ENCODE data around the gene SRPX2.

The SRPX2 gene

DNA sequence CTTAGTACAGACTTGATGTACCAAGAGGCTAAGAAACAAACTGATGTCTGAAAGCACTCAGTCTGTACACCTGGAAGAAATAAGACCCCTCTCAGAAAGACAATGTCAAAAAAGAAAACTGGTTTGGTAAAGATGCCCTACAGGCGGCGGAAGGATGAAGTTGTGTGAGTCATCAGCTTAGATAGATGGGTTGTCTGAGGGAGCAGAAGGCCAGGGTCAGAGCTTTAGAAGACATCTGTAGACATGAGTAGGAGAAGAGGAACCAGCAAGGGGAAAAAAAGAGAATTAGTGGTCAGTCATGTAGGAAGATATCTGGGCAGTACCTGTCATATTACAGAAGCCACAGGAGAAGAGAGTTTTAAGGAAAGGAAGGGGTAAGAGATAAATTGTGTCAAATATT lies 8.3 kb downstream of the SRPX2 start:
- no peak for DNase-seq

- DNase-seq = no peak
These were observed 10.3 kb downstream of the SRPX2 start for GRCh38 chrX:100654261-100654660.

GRCh38 chrX:100658941-100659381 lies 15.0 kb downstream of the SRPX2 start:
- DNase-seq = no peak

DNA sequence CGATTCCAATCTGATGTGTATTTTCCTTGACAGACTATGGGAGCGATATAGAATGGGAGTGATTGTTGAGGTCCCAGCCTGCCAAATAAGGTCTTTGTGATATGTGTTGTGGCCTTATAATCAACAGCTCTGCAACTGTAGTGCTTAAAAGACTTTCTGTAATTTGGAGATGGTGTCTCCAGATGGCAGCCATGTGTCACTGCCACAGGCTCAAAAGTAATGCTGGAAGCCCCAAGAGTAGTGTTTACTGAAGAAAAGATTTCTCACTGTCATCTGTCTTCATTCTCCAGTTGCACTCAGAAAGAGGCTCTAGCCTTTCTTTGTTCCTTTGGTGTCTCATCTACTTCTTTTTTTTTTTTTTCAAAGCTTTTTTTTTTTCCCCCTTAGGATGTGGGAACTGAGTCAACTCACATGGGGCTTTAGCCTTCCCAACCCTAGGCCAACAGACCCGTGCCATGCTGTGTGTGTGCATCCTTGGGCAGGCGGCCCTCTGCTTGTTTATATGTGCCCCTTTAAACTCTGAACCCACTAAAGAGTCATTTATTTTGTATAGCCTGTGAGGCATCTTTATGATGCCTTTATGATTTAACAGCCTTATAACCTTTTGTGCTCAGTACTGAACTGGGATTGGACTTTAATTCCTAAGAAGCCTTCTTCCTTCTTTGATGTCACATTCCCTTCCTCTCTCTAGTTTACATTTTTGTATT lies 15.6 kb downstream of the SRPX2 start:
- no peak for DNase-seq

- DNase-seq = no peak
These were observed 18.2 kb downstream of the SRPX2 start for GRCh38 chrX:100662170-100662569.

GRCh38 chrX:100662796-100663195 lies 18.8 kb downstream of the SRPX2 start:
- DNase-seq = no peak

DNA sequence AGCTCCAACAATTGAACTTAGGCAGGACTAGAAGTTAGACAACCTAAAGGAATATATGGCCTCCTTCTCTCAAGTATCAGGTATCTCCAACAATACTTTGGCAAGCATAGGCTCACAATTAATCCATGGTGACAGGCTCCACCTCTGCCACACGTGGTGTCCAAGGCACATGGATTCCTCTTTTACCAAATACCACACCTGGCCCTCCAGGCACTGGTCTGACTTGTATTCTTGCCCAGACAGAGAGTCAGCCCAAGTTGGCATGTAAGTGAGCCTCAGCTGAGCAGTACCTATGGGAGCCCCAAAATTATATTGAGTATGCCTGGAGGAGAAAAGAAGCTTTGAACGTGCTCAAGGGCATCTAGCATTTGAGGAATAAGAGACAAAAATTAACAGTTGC lies 19.6 kb downstream of the SRPX2 start:
- DNase-seq = no peak

DNA sequence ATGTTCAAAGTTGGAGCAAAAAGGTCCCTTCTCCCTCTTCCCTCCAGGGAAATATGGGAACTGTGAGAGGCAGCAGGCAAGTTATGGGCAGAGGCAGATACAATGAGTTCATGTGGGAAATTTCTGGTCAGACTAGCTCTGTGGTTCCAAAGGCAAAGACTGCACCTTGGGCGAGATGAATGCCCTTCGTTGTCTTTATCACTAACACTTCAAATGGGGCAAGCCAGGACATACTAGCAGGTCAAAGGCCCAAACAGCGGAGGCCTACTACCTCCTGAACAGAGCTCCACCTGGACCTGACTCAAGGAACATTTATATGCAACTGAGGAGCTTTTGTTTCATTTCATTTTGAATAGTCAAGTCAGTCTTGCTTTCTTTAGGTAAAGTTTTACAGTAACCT lies 29.0 kb downstream of the SRPX2 start:
- no peak for DNase-seq

GRCh38 chrX:100673397-100673953 lies 29.5 kb downstream of the SRPX2 start:
- no peak for DNase-seq

DNA sequence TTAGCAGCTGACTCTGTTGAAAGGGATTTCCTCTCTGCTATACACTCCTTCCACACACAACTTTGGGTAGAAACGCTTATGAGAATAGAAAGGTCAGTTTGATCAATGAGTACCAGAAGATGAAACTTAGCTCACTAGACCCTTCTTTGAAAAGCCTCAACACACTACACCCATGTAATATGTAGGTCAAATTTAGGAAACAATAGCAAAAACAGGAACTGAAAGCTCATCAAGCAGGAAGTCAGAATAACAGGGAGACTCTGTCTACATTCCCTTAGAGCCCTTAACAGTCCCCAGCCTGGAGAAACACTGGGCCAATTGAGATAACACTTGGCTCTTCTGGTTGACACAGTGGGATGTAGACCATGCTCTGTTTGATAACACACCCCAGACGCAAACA lies 30.7 kb downstream of the SRPX2 start:
- DNase-seq = no peak

DNA sequence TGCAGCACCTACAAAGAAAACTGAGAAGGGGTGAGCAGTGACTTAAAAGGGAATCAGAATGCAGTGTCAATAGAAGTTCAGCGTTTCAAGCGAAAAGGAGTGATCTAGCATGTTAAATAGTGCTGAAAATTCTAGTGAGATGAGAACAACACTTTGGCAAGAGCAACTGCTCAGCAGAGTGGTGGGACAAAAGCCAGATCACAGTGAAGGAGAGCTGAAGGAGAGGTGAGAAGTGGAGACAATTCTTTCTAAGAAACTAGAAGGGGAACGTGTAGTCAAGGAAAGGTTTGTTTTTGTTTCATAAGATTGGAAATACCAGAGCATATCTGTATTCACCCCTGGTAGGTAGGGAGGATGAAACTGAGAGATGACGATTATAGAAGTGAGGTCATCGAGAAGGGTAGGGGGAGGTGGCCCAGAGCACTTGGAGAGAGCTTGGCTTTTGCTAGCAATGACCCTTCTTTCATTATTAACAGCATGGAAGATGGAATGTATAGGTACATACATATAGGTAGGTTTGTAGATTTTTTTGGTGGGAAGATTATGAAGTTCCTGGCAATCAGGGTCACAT lies 33.7 kb downstream of the SRPX2 start:
- no peak for DNase-seq

- DNase-seq = no peak
These were observed 36.8 kb downstream of the SRPX2 start for GRCh38 chrX:100680756-100681155.

- DNase-seq = no peak
These were observed 37.6 kb downstream of the SRPX2 start for GRCh38 chrX:100681599-100681998.

DNA sequence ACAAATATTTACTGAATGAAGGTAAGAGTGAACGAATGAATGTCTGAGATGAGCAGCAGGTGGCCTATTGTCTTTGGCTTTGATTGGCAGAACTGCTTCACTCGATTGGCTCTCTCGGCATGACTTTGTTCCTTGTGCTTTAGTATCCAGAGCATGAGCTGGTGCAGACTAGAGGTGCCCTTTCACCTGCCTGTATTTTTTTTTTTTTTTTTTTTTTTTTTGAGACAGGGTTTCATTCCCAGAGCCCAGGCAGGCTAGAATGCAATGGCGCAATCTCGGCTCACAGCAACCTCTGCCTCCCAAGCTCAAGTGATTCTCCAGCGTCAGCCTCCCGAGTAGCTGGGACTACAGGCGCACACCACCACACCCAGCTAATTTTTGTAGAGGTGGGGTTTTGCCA lies 38.9 kb downstream of the SRPX2 start:
- no peak for DNase-seq

- peak; percentile 62 for DNase-seq
These were observed 41.4 kb downstream of the SRPX2 start for GRCh38 chrX:100685284-100685996.

GRCh38 chrX:100685997-100686305 lies 42.0 kb downstream of the SRPX2 start:
- no peak for DNase-seq

- peak; percentile 1 for DNase-seq
These were observed 43.1 kb downstream of the SRPX2 start for GRCh38 chrX:100687128-100687527.

- DNase-seq = no peak
These were observed 43.5 kb downstream of the SRPX2 start for GRCh38 chrX:100687546-100687945.

DNA sequence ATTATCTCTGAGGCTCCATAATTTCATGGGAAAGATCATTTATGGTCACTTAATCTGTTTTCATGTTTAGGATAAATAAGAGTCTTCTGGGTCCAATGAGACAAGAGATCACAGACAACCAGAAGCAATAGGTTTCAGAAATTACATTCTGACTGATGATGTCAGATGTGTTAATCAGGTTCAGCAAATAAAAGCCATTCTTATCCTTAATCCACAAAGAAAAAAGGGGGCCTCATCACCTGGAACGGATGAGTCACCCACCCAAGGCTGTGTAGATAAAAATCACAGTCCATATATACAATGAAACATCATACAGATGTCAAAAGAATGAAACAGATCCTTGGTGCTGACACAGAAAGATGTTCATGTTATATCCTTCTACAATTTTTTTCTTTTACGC lies 51.3 kb downstream of the SRPX2 start:
- peak; percentile 19 for DNase-seq

- DNase-seq = no peak
These were observed 52.0 kb downstream of the SRPX2 start for GRCh38 chrX:100695991-100696390.

DNA sequence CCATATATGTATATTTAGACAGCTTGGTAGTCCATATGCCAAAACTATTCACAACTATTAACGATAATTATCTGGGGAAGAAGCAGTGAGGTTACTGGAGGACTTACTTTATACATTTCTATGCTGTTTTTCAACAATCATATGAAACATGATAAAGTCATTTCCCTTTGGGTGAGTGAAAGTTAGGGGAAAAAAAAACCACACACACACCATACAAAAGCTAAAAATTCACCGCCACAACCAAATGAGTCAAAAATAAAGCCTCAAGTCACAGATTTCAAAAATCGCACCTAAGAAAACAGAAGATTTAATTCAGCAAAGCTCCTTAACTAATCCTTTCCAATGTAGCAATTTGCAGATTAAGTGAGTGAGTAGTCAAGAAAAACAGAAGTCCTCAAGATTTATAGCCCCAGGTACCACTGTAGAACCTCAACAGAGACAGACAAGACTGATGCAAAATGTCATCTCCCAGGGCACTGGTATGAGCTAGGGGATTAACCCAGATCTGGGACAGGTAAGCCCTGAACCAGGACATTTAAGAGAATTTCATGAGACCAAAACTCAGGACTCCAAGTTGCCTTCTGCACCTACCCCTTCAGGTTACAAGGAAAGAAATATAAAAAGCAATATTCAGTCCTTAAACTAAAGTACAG lies 52.8 kb downstream of the SRPX2 start:
- no peak for DNase-seq

DNA sequence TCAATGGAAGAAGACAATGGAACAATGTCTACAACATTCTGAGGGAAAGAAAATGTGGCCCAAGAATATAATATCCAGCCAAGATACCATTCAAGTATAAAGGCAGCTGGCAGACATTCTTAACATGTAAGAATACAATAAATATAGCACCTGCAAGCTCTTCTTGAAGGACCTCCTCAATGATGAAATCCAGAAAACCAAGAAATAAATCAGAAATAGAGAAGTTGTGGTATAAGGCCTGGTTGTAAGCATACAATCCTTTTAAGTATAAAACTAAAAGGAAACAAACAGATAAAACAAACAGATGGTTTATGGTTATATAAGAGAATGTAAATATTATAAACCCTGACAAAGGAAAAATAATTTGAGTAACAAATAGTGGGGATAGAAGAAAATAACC lies 54.6 kb downstream of the SRPX2 start:
- DNase-seq = no peak

DNA sequence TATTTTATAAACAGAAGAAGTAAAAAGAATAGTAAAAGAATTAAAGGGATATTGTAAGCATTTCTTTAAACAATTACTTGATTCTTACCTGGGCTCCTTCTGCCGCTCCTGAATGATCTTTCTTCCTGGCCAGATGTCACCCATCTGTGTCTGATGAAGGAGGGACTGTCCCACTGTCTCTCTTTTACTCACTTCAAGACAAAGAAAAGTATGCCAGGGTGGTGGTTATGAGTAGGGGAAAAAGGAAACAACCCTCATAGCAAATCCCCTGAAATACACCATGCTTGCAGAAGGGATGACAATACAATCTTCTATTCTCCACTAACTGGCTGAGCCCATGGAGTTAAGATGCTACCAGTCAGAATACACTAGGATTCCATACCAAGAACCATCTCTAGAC lies 56.8 kb downstream of the SRPX2 start:
- no peak for DNase-seq

Measured in stimulated activated CD4-positive, alpha-beta T cell treated with anti-CD3 and anti-CD28 coated beads, Interleukin-1b, Interleukin-23, amount 100 ng/mL, for 48 hours (primary cell).